ENCODE measurements around the gene IGFL2. TPM values are rescaled to one million over a fixed set of nuclear protein-coding genes. Genes with fewer than 3 reads are reported as not detected.

IGFL2 gene
- total and polyA plus RNA-seq, 9 of the 15 experiments (the other 6 are each of a cell fraction or from before 2014, with no cell fraction given), result 0.42 to 1.7 (median 0.75) TPM; not detected in 2

GRCh38 chr19:46111376-46111775 is 36.7 kb upstream of the IGFL2 start (continued):
- no peak for TF ChIP-seq DMBX1 (CRISPR knock-in tag; IDR thresholded peaks at IDR 0.05; ENCODE audit: borderline replicate concordance)
- no peak for TF ChIP-seq WHSC1 (IDR thresholded peaks at IDR 0.05; ENCODE audit: low read length)

GRCh38 chr19:46112527-46112926 is 35.5 kb upstream of the IGFL2 start:
- no peak for ATAC-seq
- ChIA-PET CTCF (ENCODE audit: low intra/inter-chr PET ratio) (no interaction called here), POLR2A (interaction anchor here (1.0 kb wide), 1 partner anchor 92 kb away, joined by 4 read pairs; no protein-coding TSS in a partner anchor)
- 10% methylated on average over 1 of the region's 2 CpGs for WGBS (ENCODE audit: insufficient coverage, low coverage, missing lambda C conversion rate)
- Histone ChIP-seq H3K9ac (ENCODE audit: insufficient read depth in 1 of 2, low read depth in 2 of 2, low read length in 2 of 2) (no peak overlapping the region), H3K9me3 (replicated peaks; ENCODE audit: control insufficient read depth, insufficient read depth, low read depth, low read length) (no peaks in the 10 kb centered on the region), H3K4me2 (ENCODE audit: insufficient read depth, low read length) (no peak overlapping the region), H3K9me1 (ENCODE audit: control insufficient read depth, insufficient read depth, low read length) (no peaks in the 10 kb centered on the region), H3K36me3 (ENCODE audit: control insufficient read depth, insufficient read depth, low read length) (no peaks in the 10 kb centered on the region), H4K20me1 (replicated peaks; ENCODE audit: control insufficient read depth, insufficient read depth, low read length) (no peaks in the 10 kb centered on the region), H2AFZ (ENCODE audit: low read depth, low read length) (no peak overlapping the region), H3K27ac (ENCODE audit: extremely low read depth, low read depth, low read length) (no peak overlapping the region), H3K4me1 (replicated peaks in 1 of 2; ENCODE audit: control insufficient read depth in 2 of 2, insufficient read depth in 2 of 2, low read length in 2 of 2) (no peaks in the 10 kb centered on the region), H3K4me3 (no peak overlapping the region), H3K27me3 (ENCODE audit: control insufficient read depth in 2 of 2, insufficient read depth in 2 of 2, low read length in 2 of 2) (no peaks in the 10 kb centered on the region), H3K79me2 (ENCODE audit: control insufficient read depth, insufficient read depth, low read length) (no peaks in the 10 kb centered on the region)
- TF ChIP-seq, protein P1, sequence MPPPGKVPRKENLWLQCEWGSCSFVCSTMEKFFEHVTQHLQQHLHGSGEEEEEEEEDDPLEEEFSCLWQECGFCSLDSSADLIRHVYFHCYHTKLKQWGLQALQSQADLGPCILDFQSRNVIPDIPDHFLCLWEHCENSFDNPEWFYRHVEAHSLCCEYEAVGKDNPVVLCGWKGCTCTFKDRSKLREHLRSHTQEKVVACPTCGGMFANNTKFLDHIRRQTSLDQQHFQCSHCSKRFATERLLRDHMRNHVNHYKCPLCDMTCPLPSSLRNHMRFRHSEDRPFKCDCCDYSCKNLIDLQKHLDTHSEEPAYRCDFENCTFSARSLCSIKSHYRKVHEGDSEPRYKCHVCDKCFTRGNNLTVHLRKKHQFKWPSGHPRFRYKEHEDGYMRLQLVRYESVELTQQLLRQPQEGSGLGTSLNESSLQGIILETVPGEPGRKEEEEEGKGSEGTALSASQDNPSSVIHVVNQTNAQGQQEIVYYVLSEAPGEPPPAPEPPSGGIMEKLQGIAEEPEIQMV (tag; conservative IDR thresholded peaks at IDR 0.05; ENCODE audit: low read depth), result no peak
- no peak for DNase-seq (ENCODE audit: extremely low read depth in 1 of 4, low spot score in 3 of 4)
- FAIRE-seq, result no peak
- BruUV-seq (replicated peaks), result no TSS peak
- in situ Hi-C loops (cut with MboI), result no loop called here
- intact Hi-C loops (cut with micrococcal nuclease), result no loop called here

Data from K562 (cell line).